Prostate gland (tissue), 2 donors: ENCODE measurements around the gene MGRN1. TPM values are rescaled to one million over a fixed set of nuclear protein-coding genes. Genes with fewer than 3 reads are reported as not detected.

Experiments
- DNase-seq: peaks from one replicate; pipeline ENCODE4 v3.0.0-alpha.2; 2019; ENCODE audit warnings: low spot score
- H3K27ac ChIP-seq, 2 donors: fragments of 200-600 bp; sonication (generic); 2 replicates each; pipeline ENCODE4 v1.5.1; 2017 to 2019
- H3K27me3 ChIP-seq: fragments of 200-600 bp; sonication (generic); replicated peaks from 2 replicates; pipeline ENCODE4 v1.5.1; 2019; ENCODE audit not compliant: insufficient read depth
- H3K36me3 ChIP-seq, 2 donors: fragments of 200-600 bp; sonication (generic); 1 replicate in 1 of 2; 2 replicates in 1 of 2; pipeline versions ENCODE4 v1.5.1 to v1.8.1; 2017 to 2019
- H3K4me1 ChIP-seq: fragments of 200-600 bp; sonication (generic); replicated peaks from 2 replicates; pipeline ENCODE4 v1.5.1; 2019
- H3K4me3 ChIP-seq, 2 donors: fragments of 200-600 bp; sonication (generic); 2 replicates each; pipeline ENCODE4 v1.5.1; 2017 to 2019
- H3K9me3 ChIP-seq: fragments of 200-600 bp; sonication (generic); 2 replicates; pipeline ENCODE4 v1.5.1; 2017
- CTCF ChIP-seq, 4 experiments: fragments of 200-600 bp in 2 of 4; fragments of 450-650 bp in 2 of 4; sonication (generic) in 2 of 4; IDR thresholded peaks; 1 replicate in 3 of 4; 2 replicates in 1 of 4; pipeline ENCODE4 v1.5.1; 2016 to 2019; ENCODE audit warnings: antibody characterized with exemption in 4 of 4, mild to moderate bottlenecking in 2 of 4, moderate library complexity in 2 of 4
- POLR2A ChIP-seq: fragments of 450-650 bp; IDR thresholded peaks from one replicate; pipeline ENCODE4 v1.6.1; 2016; ENCODE audit warnings: antibody characterized with exemption, mild to moderate bottlenecking
- POLR2AphosphoS5 ChIP-seq: sonication (generic); formaldehyde crosslinking; IDR thresholded peaks from one replicate; pipeline ENCODE4 v1.6.1; 2017; ENCODE audit warnings: antibody characterized with exemption
- WGBS: methylation state at CpG from one replicate; pipeline ENCODE4 v1.1.5; 2018; 5-methylcytosine and 5-hydroxymethylcytosine counted together
- intact Hi-C: fragments of 100-400 bp; cut with DNase I; formaldehyde crosslinking; loops from one replicate; pipeline ENCODE4 v1.14.2; 2022
- total RNA-seq, 2 donors: library from RNA; depleted of rRNA; stranded (reverse); fragments of >200 nt; gene quantifications; one replicate each; pipeline ENCODE4 v1.1.0, GENCODE V29; 2016

MGRN1 gene
- total RNA-seq, 2 donors from 2014 or later = 59.6 to 101 TPM

GRCh38 chr16:4694642-4695451 lies 70.2 kb downstream of the MGRN1 start:
- H3K27ac ChIP-seq = peak overlapping the region; percentile 79 to 89
- peaks cover 13% of the 10 kb centered on the region for H3K4me1 ChIP-seq
- H3K4me3 ChIP-seq = peak overlapping the region; percentile 90 to 99
- no peaks in the 10 kb centered on the region for H3K27me3 ChIP-seq
- no peak for TF ChIP-seq POLR2AphosphoS5
- peak in 1 of 4 experiments; percentile 18 for TF ChIP-seq CTCF (IDR thresholded peaks at IDR 0.05)
- TF ChIP-seq POLR2A = no peak
- H3K36me3 ChIP-seq = peaks cover 4 to 7% of the 10 kb centered on the region in 2 donors
- H3K9me3 ChIP-seq = no peaks in the 10 kb centered on the region
- WGBS = 25% methylated on average over 26 of the region's 26 CpGs
- intact Hi-C loops = loop anchor here (5.0 kb wide), 2 partner anchors 83 to 262 kb away; partner anchors contain the start of genes SEC14L5 and UBALD1
- no peak for DNase-seq

- Histone ChIP-seq H3K4me3 (no peak overlapping the region), H3K36me3 (peaks cover 7 to 9% of the 10 kb centered on the region in 2 donors), H3K9me3 (no peaks in the 10 kb centered on the region), H3K27me3 (no peaks in the 10 kb centered on the region), H3K27ac (peak overlapping the region; percentile 79 to 89), H3K4me1 (peaks cover 13% of the 10 kb centered on the region)
- intact Hi-C loops = no loop called here
- no peak for DNase-seq
- 42% methylated on average over 12 of the region's 12 CpGs for WGBS
- no peak for TF ChIP-seq POLR2AphosphoS5
- TF ChIP-seq CTCF (IDR thresholded peaks at IDR 0.05) = no peak
- TF ChIP-seq POLR2A = no peak
Observed at GRCh38 chr16:4695473-4696171, 71.0 kb downstream of the MGRN1 start.

- Histone ChIP-seq H3K9me3 (no peaks in the 10 kb centered on the region), H3K27ac (peak overlapping the region; percentile 79 to 89), H3K36me3 (peaks cover 7 to 14% of the 10 kb centered on the region in 2 donors), H3K27me3 (no peaks in the 10 kb centered on the region), H3K4me3 (no peak overlapping the region), H3K4me1 (peaks cover 13% of the 10 kb centered on the region)
- no peak for DNase-seq
- TF ChIP-seq POLR2AphosphoS5 = no peak
- no peak for TF ChIP-seq CTCF (IDR thresholded peaks at IDR 0.05)
- no peak for TF ChIP-seq POLR2A
- 46% methylated on average over 19 of the region's 19 CpGs for WGBS
- intact Hi-C loops = no loop called here
Observed at GRCh38 chr16:4696172-4696904, 71.7 kb downstream of the MGRN1 start.

- Histone ChIP-seq H3K27ac (peak overlapping the region in 1 of 2 donors; percentile 89), H3K9me3 (no peaks in the 10 kb centered on the region), H3K36me3 (peaks cover 7 to 14% of the 10 kb centered on the region in 2 donors), H3K27me3 (no peaks in the 10 kb centered on the region), H3K4me1 (peaks cover 13% of the 10 kb centered on the region), H3K4me3 (no peak overlapping the region)
- no peak for DNase-seq
- intact Hi-C loops = no loop called here
- 79% methylated on average over 33 of the region's 33 CpGs for WGBS
- no peak for TF ChIP-seq POLR2AphosphoS5
Observed at GRCh38 chr16:4696905-4697847, 72.5 kb downstream of the MGRN1 start.
